HG03159 (cell line): ENCODE data around the gene LEO1.
"Not testable (repeated sequence)": the region's sequence is repeated elsewhere in the genome, so short reads cannot be mapped to it uniquely, and the experiment has no call there.

ENCODE experiments used
- ATAC-seq: cut with Tn5 transposase; IDR thresholded peaks from one replicate; pipeline ENCODE4 v1.9.1; 2021; ENCODE audit warnings: mild to moderate bottlenecking, moderate library complexity; ENCODE audit not compliant: unreplicated experiment

LEO1 gene

DNA sequence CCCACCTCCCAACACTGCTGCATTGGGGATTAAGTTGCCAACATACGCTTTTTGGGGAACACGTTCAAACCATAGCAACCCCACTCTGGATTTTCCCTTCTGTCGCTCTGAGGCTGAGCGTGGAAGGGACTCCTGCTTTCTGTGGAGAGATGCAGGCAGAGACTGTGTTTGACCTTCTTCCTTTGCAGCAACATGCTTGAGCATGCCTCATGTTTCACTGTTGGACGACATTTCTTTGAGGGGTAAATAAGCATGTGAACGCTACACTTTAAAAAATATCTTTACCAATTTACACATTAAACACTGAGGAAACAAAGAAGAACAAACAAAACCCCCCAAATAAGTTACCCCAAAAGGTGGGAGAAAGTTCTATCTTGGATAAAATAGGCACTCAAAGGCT lies 33.2 kb upstream of the LEO1 start:
- no peak for ATAC-seq

DNA sequence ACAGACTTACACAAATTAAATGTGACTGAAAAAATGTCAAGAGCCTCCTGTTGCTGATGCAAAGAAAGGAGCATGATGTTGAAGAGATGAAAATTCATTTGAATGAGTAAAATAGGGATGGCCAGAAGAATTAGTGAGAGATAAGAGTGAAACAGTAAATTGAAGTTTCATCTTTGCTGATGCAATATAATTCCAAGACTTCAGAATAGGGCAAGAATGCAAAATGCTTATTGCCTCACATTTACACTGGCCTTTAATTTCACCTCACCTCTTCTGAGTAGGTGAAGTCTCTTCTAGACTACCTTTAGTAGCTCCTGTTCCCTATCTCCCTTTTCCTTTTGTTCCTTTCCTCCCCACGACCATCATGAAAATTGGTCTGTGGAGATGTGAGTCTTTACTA lies 32.1 kb upstream of the LEO1 start:
- ATAC-seq: no peak

DNA sequence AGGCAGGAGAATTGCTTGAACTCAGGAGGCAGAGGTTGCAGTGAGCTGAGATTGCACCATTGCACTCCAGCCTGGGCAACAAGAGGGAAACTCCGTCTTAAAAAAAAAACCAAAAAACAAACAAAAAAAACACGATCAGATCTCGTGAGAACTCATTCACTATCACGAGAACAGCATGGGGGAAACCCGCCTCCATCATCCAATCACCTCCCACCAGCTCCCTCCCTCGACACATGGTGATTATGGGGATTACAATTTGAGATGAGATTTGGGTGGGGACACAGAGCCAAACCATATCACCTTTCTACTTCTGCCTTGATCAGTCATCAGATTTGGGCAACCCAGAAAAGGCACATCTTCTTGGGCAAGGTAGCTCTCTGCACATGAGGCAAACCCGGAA lies 31.5 kb upstream of the LEO1 start:
- not testable (repeated sequence) for ATAC-seq

DNA sequence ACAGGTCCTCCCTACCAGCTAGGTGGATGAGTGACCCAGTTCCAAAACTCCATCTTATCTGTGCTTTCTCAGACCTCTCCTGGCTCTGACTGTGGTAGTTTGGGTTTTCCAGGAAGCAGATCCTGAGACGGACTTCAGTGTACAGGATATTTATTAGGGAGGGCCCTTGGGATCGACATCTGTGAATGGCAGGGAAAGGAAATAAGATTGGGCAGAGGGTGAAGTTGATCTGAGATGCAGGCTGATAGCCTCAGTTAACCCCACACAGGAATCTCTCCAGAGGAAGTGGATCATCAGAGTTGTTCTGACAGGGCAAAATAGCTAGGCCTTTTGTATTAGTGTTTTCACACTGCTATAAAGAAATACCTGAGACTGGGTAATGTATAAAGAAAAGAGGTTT lies 30.8 kb upstream of the LEO1 start:
- no peak for ATAC-seq

DNA sequence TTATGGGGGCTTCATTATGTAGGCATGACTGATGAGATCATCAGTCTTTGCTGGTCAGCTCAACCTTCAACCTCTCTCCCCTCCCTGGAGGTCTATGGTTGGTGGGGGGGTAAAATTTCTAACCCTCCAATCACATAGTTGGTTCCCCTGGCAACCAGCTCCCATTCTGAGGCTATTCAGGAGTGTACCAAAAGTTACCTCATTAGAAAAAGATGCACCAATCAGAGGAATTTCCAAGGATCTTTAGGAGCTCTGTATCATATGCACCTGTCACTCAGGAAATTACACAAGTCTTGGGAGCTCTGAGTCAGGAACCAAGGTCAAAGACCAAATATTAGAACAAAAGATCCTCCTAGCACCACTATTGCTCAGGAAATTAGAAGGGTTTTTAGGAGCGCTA lies 21.4 kb upstream of the LEO1 start:
- no peak for ATAC-seq

DNA sequence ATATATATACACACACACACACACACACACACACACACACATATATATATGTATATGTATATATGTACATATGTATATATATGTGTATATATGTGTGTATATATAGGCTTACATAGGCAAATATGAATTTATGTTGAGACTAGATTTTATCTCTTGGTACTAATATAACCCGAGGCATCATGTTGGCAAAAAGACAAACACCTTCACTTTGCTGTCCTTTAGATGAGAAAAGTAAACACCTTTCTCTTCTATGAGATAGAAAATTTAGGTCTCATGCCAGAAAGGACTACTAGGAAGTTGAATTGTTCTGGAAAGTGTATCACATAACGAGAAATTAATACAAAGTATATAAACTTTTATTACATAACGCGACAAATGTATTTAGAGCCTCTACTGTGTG lies 19.6 kb upstream of the LEO1 start:
- ATAC-seq: no peak

DNA sequence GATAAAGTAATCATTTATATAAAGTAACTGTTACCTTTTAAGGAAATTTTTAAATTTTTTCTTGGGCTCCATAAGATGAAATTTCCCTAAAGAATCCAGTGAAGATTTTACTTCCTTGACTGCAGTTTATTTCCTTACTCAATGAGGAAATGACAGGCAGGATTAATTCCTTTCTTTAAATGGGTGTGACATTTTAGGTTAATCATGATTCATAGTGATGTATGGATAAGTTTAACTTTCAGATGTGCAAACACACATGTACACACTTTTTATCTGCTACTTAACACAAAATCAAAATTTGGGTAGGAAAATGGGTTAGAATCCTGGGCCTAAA lies 11.2 kb upstream of the LEO1 start:
- ATAC-seq: no peak

DNA sequence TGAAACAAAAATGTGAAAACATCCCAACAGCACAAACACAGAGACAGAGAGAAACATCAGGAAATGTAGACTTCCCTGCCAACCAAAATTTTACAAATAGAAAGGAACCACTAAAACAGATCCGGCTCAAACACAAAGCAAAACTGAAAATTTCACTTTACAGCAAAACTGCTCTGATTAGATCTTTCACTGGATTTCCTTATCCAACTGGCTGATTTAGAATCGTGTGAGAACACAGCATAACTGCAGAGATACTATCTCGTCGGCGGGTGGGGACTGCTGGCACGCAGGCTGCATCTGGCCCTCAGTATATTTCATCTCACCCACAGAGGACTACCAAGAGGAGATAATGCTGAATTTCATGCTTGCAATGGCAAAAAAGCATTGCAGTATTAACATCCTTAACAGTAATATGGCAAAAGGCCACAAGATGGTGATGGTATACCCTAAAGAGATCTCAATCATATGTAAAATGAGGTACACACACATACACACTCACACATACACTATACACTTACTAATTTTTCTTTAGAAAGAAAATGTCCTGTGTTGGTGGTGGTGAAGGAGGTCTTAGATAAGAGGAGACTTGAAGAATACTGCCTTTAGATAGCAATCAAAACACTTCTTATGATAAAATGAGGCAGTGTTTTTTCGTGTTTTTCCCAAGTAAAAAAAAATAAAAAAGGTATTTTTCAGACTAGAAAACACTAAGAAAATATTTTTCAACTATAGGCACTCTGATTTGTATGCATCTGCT lies 10.6 kb upstream of the LEO1 start:
- ATAC-seq: peak; percentile 96

DNA sequence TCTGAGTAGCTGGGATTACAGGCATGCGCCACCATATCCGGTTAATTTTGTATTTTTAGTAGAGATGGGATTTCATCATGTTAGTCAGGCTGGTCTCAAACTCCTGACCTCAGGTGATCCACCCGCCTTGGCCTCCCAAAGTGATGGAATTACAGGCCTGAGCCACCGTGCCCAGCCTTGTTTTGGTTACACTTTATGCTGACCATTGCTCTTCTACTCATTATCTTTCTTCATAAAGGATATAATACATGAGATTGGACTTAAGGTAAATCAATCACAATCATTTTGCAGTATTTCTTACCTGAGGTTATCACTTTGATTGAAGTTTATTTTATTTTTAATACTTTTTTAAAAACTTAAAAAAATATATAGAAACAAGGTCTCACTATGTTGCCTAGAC lies 2.2 kb upstream of the LEO1 start:
- ATAC-seq: no peak

DNA sequence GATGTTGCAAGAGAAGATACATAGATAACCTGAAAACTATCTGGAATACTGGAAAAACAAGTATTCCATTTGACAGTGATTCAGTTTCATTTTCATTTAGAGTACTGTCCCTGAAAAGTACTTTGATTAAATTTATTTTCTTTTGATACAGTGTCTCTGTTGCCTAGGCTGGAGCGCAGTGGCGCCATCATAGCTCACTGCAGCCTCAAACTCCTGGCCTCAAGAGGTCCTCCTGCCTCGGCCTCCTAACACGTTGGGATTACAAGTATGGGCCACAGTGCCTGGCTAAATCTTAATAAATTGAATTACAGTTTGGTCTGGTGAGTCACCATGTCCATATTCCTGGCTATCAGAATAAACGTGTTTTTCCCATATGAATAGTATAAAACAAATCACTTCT lies 1.6 kb upstream of the LEO1 start:
- ATAC-seq: no peak

DNA sequence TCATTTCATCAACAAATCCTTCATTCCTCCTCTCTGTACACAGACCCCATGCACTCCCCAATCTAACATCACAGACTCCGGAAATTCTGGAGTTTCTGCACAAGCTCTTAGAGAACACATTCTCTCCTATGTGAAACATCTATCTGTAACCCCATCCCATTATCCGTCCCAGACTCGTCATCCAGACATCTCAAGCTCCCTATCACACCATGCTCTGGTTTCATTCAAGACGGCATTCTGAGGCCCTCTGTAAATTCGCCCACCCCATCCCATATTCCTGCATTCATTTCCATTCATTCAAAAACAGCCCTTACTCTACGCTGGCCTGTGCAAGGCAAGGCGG lies 575 bp downstream of the LEO1 start:
- peak; percentile 6 for ATAC-seq

DNA sequence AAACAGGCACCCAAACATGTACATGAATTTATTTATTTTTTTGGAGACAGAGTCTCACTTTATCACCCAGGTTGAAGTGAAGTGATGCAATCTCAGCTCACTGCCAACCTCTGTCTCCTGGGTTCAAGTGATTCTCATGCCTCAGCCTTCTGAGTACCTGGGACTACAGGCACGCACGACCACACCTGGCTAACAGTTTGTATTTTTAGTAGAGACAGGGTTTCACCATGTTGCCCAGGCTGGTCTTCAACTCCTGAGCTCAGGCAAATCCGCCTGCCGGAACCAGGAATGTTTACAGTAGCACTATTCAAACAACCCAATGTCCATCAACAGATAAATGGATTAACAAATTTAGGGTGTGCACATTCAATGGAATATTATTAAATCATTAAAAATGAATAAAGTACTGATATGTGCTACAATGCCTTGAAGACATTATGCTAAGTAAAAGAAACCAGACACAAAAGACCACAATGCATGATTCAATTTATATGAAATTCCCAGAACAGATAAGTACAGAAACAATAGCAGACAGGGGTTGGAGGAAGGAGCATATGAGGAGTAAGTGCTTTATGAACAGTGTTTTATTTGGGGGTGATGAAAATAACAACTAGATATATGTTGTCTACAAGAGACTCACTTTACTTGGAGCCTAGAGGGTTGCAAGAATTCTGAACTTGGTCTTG lies 1.3 kb downstream of the LEO1 start:
- ATAC-seq: no peak

DNA sequence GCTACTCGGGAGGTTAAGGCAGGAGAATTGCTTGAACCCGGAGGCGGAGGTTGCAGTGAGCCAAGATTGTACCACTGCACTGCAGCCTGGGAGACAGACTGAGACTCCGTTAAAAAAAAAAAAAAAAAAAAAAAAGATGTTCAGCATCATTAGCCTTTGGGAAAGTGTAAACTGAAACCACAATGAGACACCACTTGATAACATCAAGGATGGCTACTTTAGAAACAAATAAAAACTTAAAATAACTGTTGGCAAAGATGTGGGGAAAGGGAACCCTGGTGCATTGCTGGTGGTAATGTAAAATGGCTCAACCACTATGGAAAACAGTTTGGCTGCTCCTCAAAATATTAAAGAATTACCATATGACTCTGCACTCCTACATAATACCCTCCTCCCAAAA lies 1.9 kb downstream of the LEO1 start:
- ATAC-seq: no peak

DNA sequence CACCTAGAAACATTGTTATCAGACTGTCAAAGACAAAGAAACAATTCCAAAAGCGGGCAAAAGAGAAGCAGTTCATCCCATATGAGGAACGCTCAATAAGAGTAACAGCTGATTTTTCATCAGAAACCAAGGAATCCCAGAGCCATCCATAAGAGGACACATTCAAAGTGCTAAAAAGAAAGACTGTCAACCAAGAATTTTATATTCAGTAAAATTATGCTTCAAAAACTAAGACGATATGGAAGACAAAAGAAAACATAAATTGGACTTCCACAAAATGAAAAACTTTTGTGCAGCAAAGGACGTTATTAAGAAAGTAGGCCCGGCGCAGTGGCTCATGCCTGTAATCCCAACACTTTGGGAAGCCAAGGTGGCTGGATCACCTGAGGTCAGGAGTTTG lies 4.0 kb downstream of the LEO1 start:
- ATAC-seq: no peak

DNA sequence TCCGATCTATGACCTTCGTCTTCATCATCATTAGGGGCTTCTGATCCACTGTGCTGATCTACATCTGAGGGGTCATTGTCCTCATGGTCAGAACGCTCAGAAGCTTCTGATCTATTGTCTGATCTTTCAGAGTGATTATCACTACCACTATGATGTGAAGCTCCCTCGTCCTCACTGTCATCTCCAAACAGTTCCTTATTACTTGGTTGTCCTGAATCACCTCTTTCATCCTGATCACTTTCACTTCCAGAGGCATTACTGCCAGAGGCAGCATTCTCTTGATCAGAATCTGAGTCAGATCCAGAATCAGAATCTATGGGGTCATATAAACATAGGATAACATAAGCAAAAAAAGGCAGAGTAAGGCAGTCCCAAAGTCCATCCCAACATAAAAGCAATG lies 5.4 kb downstream of the LEO1 start:
- no peak for ATAC-seq

DNA sequence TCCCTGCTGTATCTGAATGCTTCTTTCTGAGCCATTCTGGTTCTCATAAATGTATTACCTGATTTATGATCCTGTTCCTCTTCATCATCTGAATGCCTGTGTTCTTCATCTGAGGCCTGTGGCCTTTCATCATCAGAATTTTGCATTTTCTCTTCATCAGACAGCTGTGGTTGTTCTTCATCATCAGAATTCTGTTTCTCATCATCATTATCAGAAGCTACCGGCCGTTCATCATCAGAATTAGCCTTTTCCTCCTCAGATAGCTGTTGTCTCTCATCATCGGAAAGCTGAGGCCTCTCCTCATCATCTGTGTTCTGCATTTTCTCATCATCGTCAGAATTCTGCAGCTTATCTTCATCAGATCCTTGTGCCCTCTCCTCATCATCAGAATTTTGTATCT lies 5.9 kb downstream of the LEO1 start:
- ATAC-seq: no peak

DNA sequence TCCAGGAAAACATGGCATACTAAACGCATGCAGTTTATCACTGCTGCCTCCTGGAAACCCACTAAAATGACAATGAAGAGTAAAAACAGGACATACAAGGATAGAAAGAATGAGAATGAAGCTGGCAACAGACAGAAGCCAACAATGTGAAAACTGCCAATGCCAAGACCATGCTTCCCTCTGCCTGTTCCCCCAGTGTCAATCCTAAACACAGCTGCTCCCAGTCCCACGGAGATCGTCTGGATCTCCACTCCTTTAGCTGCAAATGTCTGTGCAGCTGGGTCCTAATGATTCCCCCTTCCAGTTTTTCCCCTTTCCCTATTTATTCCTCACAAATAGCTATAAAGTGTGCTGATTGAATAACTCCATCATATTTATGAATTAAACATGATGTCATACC lies 16.1 kb downstream of the LEO1 start:
- no peak for ATAC-seq

DNA sequence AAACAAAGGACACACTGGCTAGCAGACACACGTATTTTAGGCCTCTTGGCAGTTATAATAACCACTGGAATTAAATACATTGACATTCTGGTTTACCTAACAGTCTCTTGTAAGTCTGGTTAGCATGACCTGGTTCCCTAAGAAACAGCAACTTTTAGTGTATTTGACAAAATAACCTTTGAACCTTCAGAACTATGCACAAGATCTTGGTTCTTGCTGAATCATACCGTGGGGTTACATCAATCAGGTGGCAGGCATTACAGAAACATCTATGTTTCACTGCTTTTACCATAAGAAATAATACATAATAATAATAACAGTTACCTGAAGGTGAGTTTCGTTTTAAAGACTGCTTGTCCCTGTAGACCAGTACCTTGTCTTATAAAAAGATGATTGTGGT lies 18.8 kb downstream of the LEO1 start:
- ATAC-seq: no peak

DNA sequence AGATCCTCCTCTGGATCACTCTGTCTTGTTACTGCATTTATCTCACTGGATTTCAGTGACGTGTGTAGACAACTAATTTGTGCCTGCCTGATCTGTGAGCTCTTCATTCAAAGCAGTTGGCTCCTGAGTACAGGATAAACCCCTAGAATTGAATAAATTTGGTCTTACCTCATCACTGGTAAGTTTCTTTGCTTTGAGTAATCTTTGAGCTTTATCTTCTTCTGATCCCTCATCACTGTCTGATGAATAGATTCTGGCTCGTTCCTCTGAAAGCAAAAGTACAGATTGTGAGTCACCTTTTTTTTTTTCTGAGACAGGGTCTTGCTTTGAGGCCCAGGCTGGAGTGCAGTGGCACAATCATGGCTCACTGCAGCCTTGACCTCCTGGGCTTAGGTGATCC lies 24.5 kb downstream of the LEO1 start:
- ATAC-seq: no peak

DNA sequence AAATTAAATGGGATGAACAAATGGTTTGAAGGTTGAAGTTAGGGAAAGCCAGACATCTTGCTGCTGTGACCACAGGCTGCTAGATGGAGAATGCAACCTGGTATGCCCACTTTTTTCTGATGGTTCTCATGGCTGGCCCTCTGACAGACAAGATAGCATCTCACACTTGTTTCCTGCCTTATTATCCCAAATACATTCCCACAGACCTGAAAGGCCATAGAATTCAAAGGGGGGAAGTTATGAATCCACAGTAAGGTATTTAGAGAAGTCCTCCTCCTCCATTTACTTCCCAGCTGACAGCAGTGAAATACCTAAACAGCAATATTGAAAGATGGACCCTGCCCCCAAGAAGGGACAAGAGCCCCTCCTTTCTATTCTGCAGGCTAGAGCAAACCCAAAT lies 32.4 kb downstream of the LEO1 start:
- no peak for ATAC-seq

DNA sequence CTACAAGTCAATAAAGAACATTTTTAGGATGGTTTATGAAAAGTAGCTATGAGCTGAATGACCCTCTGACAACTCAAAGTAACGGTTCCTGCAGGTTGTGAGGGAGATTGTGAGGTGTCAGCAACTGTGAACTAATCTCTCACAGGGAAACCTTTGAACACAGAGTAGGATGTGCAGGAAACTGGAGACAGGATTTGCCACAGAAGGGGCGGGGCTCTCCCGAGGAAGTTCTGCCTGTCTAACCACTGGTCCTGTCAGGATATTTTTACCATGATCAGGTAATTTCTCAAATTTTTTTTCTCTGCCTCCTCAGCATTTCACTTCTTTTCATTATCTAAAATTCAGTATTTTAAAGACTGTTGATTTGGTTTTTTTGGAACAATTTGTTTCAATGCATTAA lies 33.3 kb downstream of the LEO1 start:
- no peak for ATAC-seq

DNA sequence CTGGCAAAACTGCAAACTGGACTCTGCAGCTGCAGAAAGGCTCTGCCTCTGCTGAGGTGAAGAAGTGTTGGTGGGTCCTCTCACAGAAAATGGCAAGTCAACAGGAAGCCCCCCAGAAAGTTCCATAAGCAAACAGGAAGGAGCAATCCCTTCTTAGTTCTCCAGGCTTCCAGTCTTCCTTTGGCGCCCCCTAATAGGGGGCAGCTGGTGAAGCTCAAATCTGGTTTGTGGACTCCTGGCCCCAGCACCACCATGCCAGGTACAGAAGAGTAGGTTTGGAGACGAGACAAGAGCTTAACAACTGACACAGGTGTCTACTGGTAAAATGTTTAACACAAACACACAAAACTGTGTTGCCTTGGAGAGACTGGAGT lies 35.5 kb downstream of the LEO1 start:
- ATAC-seq: no peak

DNA sequence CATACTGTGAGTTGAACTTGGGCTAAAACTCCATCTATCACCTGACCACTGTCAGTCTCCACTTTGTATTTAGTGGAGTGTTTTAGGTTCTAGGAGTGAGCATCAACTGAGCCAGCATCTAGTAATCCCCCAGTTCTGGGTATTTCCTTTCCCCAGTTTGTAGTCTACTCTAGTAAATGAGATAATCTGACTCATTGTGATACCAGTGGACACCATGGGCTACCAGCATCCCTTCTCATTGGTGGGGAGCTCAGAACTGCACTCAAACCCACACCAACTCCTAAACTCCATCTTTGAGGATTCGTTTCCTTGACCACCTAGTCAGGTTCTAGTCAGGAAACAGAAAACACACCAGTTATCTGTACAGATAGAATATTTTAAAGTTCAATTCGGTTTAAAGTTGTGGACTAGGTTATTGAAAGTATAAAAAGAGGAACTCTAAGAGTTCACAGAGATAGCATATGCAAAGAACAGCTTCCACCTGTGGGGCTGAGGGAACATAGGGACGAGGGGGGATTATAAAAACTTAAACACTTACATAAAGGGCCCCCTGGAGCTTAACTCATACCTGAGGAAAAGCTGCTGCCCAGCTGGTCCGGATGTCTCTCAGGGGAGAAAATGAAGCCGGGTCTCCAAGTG lies 36.0 kb downstream of the LEO1 start:
- ATAC-seq: peak; percentile 94
